Peyer's patch (tissue), 4 donors: Measurements from ENCODE around the gene SETD1B.

Experiments
- POLR2A ChIP-seq, 2 donors: fragments of 450-650 bp; IDR thresholded peaks; one replicate each; pipeline ENCODE4 v1.5.1; 2017; ENCODE audit warnings: antibody characterized with exemption in 2 of 2, mild to moderate bottlenecking in 2 of 2, moderate library complexity in 2 of 2
- TF ChIP-seq, protein P1 (sequence below), 6 experiments: fragments of 450-650 bp in 4 of 6; fragments of 200-600 bp in 2 of 6; sonication (generic) in 1 of 6; IDR thresholded peaks; one replicate each; pipeline ENCODE4 v1.5.1; 2017 to 2019; ENCODE audit warnings: antibody characterized with exemption in 6 of 6, mild to moderate bottlenecking in 3 of 6, moderate library complexity in 1 of 6

DNA sequence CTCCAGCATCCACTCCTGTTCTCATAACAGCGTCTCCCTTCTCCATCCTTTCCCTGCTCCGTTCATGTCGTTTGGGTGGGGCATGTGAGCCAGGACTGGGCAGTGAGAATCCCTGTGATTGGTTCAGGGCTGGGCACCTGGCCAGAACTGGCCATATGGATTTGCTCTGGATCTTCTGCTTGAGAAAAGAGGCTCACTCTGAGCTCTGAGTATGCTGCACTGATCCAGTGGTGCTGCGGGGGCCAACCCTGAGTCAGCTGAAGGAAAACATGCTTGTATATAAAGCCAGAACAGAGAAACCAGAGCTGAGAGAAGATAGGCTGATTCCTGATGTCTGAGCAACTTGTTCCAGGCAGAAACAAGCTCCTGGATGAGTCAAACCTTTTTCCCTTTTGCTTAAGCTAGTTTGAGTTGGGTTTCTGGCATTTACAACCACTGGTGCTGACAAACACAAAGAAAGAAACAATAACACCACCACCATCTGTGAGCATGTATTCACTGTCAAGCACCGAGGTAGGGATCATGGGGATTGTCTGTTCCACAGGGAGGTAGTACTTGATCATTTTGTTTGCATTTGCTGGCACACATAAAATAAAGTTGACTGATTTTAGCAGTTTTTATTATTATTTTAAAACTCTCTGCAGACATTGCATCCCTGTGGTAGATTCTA, 68.9 kb downstream of the SETD1B start:
- TF ChIP-seq, protein P1, sequence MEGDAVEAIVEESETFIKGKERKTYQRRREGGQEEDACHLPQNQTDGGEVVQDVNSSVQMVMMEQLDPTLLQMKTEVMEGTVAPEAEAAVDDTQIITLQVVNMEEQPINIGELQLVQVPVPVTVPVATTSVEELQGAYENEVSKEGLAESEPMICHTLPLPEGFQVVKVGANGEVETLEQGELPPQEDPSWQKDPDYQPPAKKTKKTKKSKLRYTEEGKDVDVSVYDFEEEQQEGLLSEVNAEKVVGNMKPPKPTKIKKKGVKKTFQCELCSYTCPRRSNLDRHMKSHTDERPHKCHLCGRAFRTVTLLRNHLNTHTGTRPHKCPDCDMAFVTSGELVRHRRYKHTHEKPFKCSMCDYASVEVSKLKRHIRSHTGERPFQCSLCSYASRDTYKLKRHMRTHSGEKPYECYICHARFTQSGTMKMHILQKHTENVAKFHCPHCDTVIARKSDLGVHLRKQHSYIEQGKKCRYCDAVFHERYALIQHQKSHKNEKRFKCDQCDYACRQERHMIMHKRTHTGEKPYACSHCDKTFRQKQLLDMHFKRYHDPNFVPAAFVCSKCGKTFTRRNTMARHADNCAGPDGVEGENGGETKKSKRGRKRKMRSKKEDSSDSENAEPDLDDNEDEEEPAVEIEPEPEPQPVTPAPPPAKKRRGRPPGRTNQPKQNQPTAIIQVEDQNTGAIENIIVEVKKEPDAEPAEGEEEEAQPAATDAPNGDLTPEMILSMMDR (IDR thresholded peaks at IDR 0.05), result no peak
- TF ChIP-seq POLR2A (IDR thresholded peaks at IDR 0.05), result no peak
